ENCODE results near the gene PRDM9. TPM values are rescaled to one million over a fixed set of nuclear protein-coding genes. Genes with fewer than 3 reads are reported as not detected.
"Not testable (repeated sequence)": the region's sequence is repeated elsewhere in the genome, so short reads cannot be mapped to it uniquely, and the experiment has no call there.

PRDM9 gene
- total and polyA plus RNA-seq, 12 donors, result not detected

DNA sequence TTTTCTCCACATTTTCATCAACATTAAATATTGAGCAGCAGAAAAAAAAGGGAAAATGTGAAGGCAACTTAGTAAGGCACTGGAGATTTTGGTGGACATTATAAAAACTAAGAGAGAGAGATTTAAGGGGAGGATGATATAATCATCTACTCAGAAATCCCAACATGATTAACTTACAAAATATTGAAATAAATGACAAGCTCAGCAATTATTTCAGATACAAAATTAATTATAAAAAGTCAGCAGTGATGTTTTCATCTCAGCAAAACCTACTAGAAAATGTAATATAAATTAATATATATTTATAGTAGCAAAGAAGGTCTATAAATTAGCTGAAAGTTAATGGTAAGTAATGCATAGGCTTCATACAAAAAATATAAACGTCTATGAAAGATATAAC lies 30.8 kb upstream of the PRDM9 start:
- DNase-seq, result no peak
- Histone ChIP-seq H3K27me3 (no peaks in the 10 kb centered on the region), H3K4me1 (replicated peaks in 1 of 2) (no peaks in the 10 kb centered on the region), H3K36me3 (replicated peaks in 1 of 2) (no peaks in the 10 kb centered on the region), H3K9me3 (replicated peaks in 1 of 3) (no peaks in the 10 kb centered on the region), H3K27ac (no peak overlapping the region), H3K4me3 (no peak overlapping the region)
- intact Hi-C loops (cut with DNase I), result no loop called here
- TF ChIP-seq CTCF (IDR thresholded peaks at IDR 0.05) (no peak), POLR2A (IDR thresholded peaks at IDR 0.05) (no peak)
- WGBS, 4 donors, result 43 to 74% (median 55%) methylated on average over 1 of the region's 1 CpG

DNA sequence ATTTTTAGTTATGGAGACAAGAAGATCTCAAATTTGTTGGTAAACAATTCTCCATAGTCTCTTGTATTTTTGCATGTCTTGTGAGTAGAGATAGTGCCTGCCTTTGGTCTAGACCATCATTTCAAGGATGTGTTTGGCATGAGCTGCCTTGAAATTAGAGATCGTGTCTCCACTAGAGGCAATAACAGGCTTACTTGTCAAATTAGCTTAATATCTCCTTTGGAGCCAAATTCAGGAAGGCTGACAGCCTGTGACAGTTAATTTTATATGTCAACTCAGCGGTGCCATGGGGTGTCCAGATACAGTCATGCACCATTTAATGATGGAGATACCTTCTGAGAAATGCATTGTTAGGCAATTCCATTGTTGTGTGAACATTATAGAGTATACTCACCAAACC lies 24.8 kb upstream of the PRDM9 start:
- Histone ChIP-seq H3K9me3 (replicated peaks in 1 of 3) (no peaks in the 10 kb centered on the region), H3K27me3 (no peaks in the 10 kb centered on the region), H3K27ac (no peak overlapping the region), H3K36me3 (replicated peaks in 1 of 2) (no peaks in the 10 kb centered on the region), H3K4me3 (no peak overlapping the region), H3K4me1 (replicated peaks in 1 of 2) (no peaks in the 10 kb centered on the region)
- intact Hi-C loops (cut with DNase I), result no loop called here
- TF ChIP-seq CTCF (IDR thresholded peaks at IDR 0.05), result no peak
- no peak for TF ChIP-seq POLR2A (IDR thresholded peaks at IDR 0.05)
- WGBS, 4 donors, result 73 to 81% (median 78%) methylated on average over 2 of the region's 2 CpGs
- no peak for DNase-seq

DNA sequence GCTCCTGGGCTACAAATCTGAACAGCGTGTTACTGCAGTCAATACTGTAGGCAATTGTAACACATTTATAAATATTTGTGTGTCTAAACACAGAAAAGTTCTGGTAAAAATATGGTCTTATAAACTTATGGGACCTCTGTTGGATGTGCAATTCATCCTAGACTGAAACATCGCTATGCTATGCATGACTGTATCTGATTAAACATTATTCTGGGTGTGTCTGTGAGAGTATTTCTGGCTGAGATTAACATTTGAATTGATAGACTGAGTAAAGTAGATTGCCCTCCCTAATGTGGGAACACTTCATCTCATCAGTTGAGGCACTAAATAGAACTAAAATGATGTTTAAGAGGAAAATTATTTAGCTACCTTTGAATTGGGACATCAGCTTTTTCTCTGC lies 24.3 kb upstream of the PRDM9 start:
- DNase-seq, result no peak
- TF ChIP-seq CTCF (IDR thresholded peaks at IDR 0.05) (no peak), POLR2A (IDR thresholded peaks at IDR 0.05) (no peak)
- H3K27me3 ChIP-seq, result no peaks in the 10 kb centered on the region
- no peak overlapping the region for H3K27ac ChIP-seq
- intact Hi-C loops (cut with DNase I), result no loop called here
- no peaks in the 10 kb centered on the region for H3K9me3 ChIP-seq (replicated peaks in 1 of 3)
- no peak overlapping the region for H3K4me3 ChIP-seq
- 84 to 97% (median 90%) methylated on average over 2 of the region's 2 CpGs for WGBS, 4 donors
- H3K36me3 ChIP-seq (replicated peaks in 1 of 2), result no peaks in the 10 kb centered on the region
- H3K4me1 ChIP-seq (replicated peaks in 1 of 2), result no peaks in the 10 kb centered on the region

- no peak for DNase-seq
- TF ChIP-seq CTCF (IDR thresholded peaks at IDR 0.05) (no peak), POLR2A (IDR thresholded peaks at IDR 0.05) (no peak)
- no peaks in the 10 kb centered on the region for H3K9me3 ChIP-seq (replicated peaks in 1 of 3)
- H3K4me1 ChIP-seq (replicated peaks in 1 of 2), result no peaks in the 10 kb centered on the region
- WGBS, 4 donors, result 68 to 76% (median 71%) methylated on average over 5 of the region's 5 CpGs
- no peaks in the 10 kb centered on the region for H3K36me3 ChIP-seq (replicated peaks in 1 of 2)
- no peak overlapping the region for H3K27ac ChIP-seq
- H3K27me3 ChIP-seq, result no peaks in the 10 kb centered on the region
- intact Hi-C loops (cut with DNase I), result no loop called here
- H3K4me3 ChIP-seq, result no peak overlapping the region
Observed at GRCh38 chr5:23484096-23484495, 23.3 kb upstream of the PRDM9 start.

- H3K4me1 ChIP-seq (replicated peaks in 1 of 2); H3K27me3 ChIP-seq; DNase-seq; H3K9me3 ChIP-seq (replicated peaks in 1 of 3); H3K27ac ChIP-seq; H3K36me3 ChIP-seq (replicated peaks in 1 of 2); H3K4me3 ChIP-seq; intact Hi-C loops (cut with DNase I): not testable (repeated sequence)
- 70 to 87% (median 74%) methylated on average over 2 of the region's 2 CpGs for WGBS, 4 donors
Observed at GRCh38 chr5:23486227-23486626, 21.2 kb upstream of the PRDM9 start.

Data from adrenal gland (tissue), 12 donors.